Activated CD4-positive, alpha-beta T cell treated with anti-CD3 and anti-CD28 coated beads, Interleukin-2, amount 50 U/mL, for 24 hours (primary cell): ENCODE results near the gene AJUBA.
"Not testable (repeated sequence)": the region's sequence is repeated elsewhere in the genome, so short reads cannot be mapped to it uniquely, and the experiment has no call there.

ENCODE experiments used
- DNase-seq, 2 donors: peaks; one replicate each; pipeline ENCODE4 v3.0.0-alpha.2; 2020; ENCODE audit warnings: low read depth in 1 of 2, low spot score in 1 of 2

AJUBA gene

GRCh38 chr14:23006544-23007419, 24.4 kb upstream of the AJUBA start:
- peak; percentile 84 to 95 for DNase-seq

DNA sequence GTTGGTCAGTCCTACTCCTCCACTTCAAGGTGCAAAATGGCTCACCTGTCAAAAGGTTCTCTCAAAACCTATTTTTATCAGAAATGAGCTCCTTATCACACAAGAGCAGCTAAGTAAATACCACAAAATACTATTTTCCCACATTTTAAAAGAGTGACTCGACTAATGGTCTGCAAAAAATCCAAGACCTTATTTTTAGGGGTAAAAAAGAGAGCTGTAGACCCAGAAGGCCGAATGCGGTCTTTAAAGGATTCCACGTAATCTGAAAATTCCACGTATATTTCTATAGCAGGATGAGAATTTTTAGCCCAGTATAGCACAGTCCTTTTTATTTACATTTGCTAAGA, 23.8 kb upstream of the AJUBA start:
- no peak for DNase-seq

DNA sequence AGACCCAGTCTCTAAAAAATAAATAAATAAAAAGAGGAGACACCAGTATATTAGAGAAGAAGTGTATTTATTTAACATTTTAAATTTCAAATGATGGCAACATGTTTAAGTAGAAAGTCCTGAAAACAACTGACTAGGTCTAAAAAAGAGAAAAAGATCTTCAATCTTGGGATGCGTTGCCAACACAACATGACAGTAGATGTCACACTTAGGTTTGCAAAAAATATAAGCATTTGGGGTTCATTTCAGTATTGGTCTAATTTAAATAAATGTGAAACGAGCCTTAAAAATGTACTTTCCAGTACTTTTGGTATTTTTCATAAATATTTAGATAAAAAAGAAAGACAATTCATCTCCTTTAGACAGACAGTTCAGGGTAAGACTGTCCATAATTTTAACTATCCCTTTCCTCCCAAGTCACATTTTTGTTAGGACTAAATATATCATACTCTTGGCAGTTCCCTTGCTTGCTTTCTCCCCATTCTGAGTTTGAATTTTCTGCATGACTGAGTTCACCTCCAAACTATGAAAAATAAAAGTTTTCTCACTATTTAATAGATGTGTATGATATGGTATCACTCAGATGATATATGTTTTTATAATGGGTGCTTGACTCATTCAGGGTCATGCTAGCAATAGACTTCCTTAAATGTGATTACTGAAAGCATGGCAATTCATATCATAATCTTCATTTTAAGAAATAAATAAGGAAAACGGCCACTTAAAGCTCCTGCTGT, 23.3 kb upstream of the AJUBA start:
- DNase-seq = no peak

DNA sequence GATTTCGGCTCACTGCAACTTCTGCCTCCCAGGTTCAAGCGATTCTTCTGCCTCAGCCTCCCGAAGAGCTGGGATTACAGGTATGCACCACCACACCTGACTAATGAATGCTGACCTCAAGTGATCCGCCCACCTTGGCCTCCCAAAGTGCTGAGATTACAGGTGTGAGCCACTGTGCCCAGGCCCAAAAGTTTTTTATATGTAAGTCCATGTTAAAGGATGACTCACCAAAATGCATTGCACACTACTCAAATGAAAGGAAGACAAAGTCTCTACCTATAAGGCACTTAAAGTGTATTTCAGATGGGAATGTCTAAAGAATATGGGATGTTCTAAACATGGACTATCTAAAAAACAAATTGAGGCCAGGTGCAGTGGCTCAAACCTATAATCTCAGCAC, 21.9 kb upstream of the AJUBA start:
- DNase-seq = not testable (repeated sequence)

GRCh38 chr14:23002592-23002991, 20.2 kb upstream of the AJUBA start:
- DNase-seq = no peak

GRCh38 chr14:23000860-23001259, 18.5 kb upstream of the AJUBA start:
- no peak for DNase-seq

- DNase-seq = no peak
These were observed 16.1 kb upstream of the AJUBA start for GRCh38 chr14:22998329-22999012.

DNA sequence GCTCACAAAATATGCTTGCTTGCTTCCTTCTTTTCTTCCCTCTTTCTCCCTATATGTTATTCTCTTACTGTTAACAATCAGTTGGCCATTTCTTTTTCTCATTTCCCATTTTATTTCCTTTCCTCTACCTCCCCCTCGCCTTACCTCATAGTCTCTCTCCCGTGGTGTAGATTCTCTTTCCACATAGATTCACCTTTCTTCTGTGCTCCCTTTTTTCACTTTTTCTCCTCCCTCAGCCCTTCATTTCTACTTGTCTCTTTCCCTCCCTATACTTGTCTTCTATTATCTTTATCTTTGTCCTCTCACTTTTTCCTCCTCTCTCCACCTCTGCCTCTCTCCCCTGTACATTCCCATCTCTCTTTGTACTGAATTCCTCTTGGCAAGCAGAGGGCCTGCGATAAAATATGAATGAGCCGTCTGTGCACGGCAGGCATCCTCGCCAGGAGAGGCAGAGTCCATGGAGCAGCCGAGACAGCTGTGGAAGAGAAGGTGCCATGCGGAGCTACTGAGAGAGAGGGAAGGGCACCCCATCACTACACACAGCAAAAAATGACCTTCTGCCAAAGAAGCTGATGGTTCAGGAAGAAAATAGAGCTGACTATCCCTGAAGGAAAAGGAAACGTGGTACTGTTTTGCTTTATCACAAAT, 15.4 kb upstream of the AJUBA start:
- no peak for DNase-seq

GRCh38 chr14:22996768-22997654, 14.7 kb upstream of the AJUBA start:
- DNase-seq = no peak

DNA sequence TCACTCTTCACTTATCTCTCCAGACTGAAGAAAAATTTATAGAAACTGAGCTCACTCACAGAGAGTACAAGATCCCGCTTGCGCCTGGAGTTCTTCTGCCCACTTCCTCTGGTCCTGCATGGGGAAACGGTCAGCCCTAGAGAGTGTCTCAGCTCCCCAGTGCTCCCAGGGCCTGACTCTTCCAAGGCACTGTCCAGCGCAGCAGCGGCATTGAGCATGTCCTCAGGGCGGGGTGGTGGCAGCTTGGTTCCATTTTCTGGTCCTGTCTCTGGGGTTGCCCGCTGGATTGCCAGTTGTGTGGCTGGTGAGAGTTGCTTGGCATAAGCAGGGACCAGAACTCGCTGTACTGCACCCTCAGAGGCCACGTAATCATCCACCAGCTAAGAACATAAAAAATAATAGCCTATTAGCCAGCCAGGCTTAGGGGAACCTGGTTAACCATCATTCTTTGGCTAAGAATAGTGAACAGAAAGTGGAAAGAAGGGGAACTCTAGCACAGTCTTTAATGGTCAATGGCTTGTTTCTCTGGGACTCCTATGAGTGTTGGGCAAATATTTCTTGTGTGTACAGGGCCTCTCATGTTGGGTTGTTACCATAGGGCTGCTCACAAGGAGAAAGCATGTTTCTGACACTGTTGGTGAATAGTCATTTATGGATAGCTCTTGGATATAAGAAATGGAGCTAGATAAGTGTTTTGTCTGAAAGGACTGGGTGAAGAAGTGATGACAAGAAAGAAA, 13.7 kb upstream of the AJUBA start:
- DNase-seq = no peak

- DNase-seq = no peak
These were observed 12.5 kb upstream of the AJUBA start for GRCh38 chr14:22994762-22995275.

- no peak for DNase-seq
These were observed 11.2 kb upstream of the AJUBA start for GRCh38 chr14:22993517-22993916.

DNA sequence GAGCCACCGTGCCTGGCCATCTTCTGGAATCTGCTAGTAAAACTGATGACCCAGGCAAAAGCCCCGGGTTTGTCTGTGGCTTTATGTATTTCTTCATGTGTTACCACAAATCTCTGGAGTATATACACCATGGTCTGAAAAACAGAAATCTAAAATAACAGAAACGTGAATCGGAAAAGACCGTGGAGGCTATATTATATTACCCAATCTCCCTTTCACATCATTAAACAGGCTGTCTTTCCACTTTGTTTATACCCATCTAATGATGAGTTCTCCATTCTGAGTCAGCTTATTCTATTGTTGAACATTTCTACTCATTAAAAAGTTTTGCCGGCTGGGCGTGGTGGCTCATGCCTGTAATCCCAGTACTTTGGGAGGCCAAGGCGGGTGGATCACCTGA, 9.5 kb upstream of the AJUBA start:
- no peak for DNase-seq

DNA sequence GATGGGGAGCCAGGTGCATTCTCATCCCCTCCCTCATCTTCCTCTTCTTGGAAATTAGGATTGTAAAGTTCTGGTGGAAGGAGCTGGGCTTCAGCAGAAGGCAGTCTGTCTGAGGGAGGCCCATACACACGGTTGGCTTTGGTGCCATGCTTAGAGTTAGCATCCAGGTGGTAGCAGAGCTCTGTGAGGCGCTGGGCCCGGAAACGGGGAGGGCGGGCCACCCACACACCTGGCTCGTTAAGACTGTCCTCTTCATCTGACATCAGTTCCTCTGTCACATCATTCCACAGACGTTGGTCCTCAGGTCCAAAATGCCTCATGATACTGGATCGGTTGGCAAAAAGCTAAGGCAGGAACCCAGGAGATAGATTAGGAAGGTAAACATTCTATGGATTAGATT, 4.9 kb upstream of the AJUBA start:
- DNase-seq = no peak

DNA sequence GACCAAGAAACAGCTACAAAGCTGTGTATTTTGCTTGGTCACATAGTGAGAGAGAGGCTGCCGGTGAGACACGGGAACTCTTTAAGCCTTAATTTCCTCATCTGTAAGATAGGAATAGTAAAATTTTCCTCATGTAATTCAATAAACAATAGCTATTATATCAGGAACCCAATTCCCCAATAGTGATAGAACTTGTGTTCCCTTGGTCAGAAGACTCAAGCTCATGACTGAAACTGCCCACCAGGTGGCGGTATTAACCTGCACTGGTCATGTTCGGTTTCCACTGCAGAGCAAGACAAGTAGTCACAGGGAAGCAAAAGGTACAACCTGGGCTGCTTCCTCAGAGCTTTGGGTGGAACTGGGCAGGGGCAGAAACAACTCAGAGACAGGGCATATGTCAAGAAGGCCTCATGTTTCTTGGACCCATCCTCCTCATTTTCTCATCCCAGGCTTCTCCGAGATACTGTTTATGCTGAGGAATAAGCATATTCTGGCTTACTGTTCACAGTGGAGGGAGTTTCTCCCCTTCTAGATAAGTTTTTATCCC, 4.2 kb upstream of the AJUBA start:
- DNase-seq = peak; percentile 83 to 89

- DNase-seq = no peak
These were observed 3.6 kb upstream of the AJUBA start for GRCh38 chr14:22985894-22986507.

DNA sequence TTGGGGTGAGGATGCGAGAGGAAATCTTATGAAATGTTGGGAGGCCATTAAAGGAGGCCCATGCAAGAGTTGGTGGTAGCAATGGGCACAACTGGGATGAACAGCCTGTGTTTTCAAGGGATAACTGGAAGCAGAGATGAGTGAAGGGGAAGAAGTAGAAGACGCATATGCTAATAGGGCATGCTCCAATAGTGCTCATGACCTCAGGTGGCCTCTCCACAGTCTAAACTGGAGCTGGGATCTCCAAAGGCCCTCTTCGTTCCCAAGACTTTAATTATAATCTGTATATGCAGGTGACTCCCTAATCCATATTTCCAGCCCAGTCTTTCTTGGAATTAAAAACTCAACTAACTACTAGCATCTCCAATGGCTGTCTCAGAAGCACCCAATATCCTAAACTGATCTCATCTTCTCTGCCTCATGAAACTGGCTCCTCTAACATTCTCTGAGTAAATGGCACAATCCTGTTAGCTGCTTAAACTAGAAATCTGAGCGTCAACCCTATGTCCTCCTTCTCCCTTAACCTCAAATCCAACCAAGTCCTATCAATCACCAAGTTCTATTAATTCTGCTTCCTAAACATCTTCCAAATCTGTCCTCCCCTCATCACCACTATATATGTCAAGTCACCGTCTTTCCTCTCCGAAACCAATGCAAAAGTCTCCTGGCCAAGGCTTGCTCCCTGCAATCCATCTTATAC, 2.8 kb upstream of the AJUBA start:
- no peak for DNase-seq

DNA sequence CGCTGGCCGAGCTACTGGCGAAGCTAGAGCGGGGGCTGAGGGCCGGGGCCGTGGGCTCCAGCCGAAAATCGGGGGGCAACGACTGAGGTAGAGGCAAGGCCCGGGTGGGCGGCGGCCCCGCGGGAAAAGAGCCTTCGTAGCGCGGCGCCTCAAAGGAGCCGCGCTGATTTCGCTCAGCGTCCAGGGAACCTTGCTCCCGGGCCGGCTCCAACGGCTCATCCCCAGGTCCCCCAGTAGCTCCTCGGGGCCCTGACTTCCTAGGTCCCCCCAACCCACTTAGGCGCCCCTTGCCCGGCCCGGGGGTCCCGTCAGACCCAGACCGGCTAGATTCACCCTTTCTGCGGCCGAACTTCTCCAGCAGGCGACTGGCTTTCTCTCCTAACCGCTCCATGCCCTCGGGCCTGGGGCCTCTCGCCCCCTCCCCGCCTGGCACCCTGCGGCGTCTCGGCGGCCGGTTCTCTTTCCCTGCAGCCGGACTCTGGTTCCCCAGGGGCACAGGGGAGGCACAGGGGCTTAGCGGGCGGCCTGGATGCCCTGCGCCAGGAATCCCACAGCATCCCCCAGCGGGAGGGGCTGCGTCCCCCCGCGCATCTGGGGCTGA, 375 bp downstream of the AJUBA start:
- DNase-seq = no peak
